DOHH2 (cell line): ENCODE data around the gene HCN2.

Experiments
- H3F3A ChIP-seq: fragments of 200-600 bp; sonication (generic), shearing (Covaris generic); 2 replicates; pipeline ENCODE4 v1.6.0; 2016; ENCODE audit warnings: antibody characterized with exemption, mild to moderate bottlenecking; ENCODE audit not compliant: control insufficient read depth, insufficient read depth
- H3K27ac ChIP-seq: fragments of 200-600 bp; sonication (generic); 2 replicates; pipeline ENCODE4 v1.5.1; 2014; ENCODE audit warnings: low read depth, mild to moderate bottlenecking, low read length, moderate library complexity
- H3K27me3 ChIP-seq: fragments of 200-600 bp; sonication (generic); 2 replicates; pipeline ENCODE4 v1.6.1; 2014; ENCODE audit warnings: mild to moderate bottlenecking, low read length, mixed read lengths; ENCODE audit not compliant: control insufficient read depth
- H3K36me3 ChIP-seq: fragments of 200-600 bp; sonication (generic); 2 replicates; pipeline ENCODE4 v1.6.1; 2014; ENCODE audit warnings: mild to moderate bottlenecking, low read length, moderate library complexity, mixed read lengths; ENCODE audit not compliant: control insufficient read depth
- H3K4me1 ChIP-seq: fragments of 200-600 bp; sonication (generic); 2 replicates; pipeline ENCODE4 v1.6.1; 2014; ENCODE audit warnings: mild to moderate bottlenecking, low read length, mixed read lengths; ENCODE audit not compliant: control insufficient read depth
- H3K4me2 ChIP-seq: fragments of 200-600 bp; sonication (generic); 2 replicates; pipeline ENCODE4 v1.6.0; 2014; ENCODE audit warnings: mild to moderate bottlenecking, low read length, moderate library complexity
- H3K4me3 ChIP-seq: fragments of 200-600 bp; sonication (generic); 2 replicates; pipeline ENCODE4 v1.5.1; 2014; ENCODE audit warnings: mild to moderate bottlenecking, low read length, mixed read lengths
- H3K79me2 ChIP-seq: fragments of 200-600 bp; sonication (generic); 2 replicates; pipeline ENCODE4 v1.6.1; 2014; ENCODE audit warnings: mild to moderate bottlenecking, low read length, mixed read lengths; ENCODE audit not compliant: control insufficient read depth
- H3K9me2 ChIP-seq: fragments of 200-600 bp; sonication (generic); replicated peaks from 2 replicates; pipeline ENCODE4 v1.6.1; 2014; ENCODE audit warnings: mild to moderate bottlenecking, low read length, mixed read lengths; ENCODE audit not compliant: control insufficient read depth
- H3K9me3 ChIP-seq: fragments of 200-600 bp; sonication (generic); 2 replicates; pipeline ENCODE4 v1.6.1; 2014; ENCODE audit warnings: antibody characterized with exemption, low read length, mixed read lengths; ENCODE audit not compliant: control insufficient read depth, insufficient read depth
- H4K20me1 ChIP-seq: fragments of 200-600 bp; sonication (generic); 2 replicates; pipeline ENCODE4 v1.6.0; 2014; ENCODE audit warnings: low read depth, mild to moderate bottlenecking, antibody characterized with exemption, low read length, moderate library complexity; ENCODE audit not compliant: control insufficient read depth, insufficient read depth
- CTCF ChIP-seq: fragments of 200-600 bp; sonication (generic); IDR thresholded peaks from one replicate; pipeline ENCODE4 v1.5.1; 2014; ENCODE audit warnings: antibody characterized with exemption, mild to moderate bottlenecking, low read depth, low read length; ENCODE audit not compliant: poor library complexity, severe bottlenecking
- EZH2phosphoT487 ChIP-seq: fragments of 200-600 bp; sonication (generic); IDR thresholded peaks from 2 replicates; pipeline ENCODE4 v1.6.1; 2017; ENCODE audit warnings: borderline replicate concordance, mild to moderate bottlenecking, antibody characterized with exemption, low read length, moderate library complexity, mixed read lengths

HCN2 gene

DNA sequence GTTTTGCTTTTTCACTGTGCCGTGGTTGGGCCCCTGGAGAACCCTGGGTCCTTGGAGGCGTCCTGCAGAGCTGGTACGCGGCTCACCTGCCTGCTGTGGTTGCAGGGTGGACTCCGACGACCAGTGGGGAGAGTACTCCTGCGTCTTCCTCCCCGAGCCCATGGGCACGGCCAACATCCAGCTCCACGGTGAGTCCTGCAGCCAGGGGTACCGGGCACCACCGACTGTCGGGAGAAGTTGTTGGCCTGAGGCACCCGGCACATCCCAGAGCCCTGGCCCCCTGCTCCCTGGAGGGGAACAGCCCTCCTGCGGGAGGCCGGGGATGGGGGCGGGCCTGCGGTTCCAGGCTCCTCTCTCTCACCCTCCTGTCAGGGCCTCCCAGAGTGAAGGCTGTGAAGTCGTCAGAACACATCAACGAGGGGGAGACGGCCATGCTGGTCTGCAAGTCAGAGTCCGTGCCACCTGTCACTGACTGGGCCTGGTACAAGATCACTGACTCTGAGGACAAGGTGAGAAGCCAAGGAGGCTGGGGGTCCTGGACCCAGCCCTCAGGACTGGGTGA lies 9.3 kb upstream of the HCN2 start:
- Histone ChIP-seq H3K79me2 (peaks cover 51% of the 10 kb centered on the region), H3K4me2 (no peak overlapping the region), H3K4me3 (no peak overlapping the region), H3K27me3 (no peaks in the 10 kb centered on the region), H3K4me1 (no peaks in the 10 kb centered on the region), H4K20me1 (peaks cover 13% of the 10 kb centered on the region), H3F3A (no peaks in the 10 kb centered on the region), H3K9me3 (no peaks in the 10 kb centered on the region), H3K27ac (no peak overlapping the region), H3K36me3 (peaks cover 58% of the 10 kb centered on the region), H3K9me2 (no peaks in the 10 kb centered on the region)
- TF ChIP-seq CTCF (no peak), EZH2phosphoT487 (no peak)

DNA sequence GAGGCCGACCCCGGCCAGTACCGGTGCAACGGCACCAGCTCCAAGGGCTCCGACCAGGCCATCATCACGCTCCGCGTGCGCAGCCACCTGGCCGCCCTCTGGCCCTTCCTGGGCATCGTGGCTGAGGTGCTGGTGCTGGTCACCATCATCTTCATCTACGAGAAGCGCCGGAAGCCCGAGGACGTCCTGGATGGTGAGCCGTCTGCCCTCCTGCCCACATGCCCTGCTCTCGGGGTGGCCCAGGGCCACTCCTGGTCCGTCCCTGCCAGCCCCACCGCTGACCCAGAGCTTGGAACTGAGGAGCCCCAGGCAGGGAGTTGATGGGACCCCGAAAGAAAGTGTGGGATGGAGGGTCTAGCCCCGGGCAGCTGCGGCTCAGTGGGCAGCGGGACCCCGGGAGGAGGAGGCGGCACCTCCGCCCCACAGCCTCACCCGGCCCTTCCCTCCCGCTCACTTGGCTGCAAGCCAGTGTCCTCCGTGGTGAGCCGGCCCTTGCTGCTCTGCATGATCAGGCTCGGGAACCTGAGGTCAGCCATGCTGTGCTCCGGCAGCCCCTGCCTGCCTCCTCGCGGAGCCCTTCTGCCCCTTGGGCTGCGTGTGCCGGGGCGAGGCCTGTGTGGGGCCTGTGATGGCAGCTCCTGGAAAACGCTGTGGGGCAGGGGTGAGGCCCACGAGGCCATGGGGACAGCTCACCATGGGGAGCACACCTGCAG lies 8.1 kb upstream of the HCN2 start:
- H3K36me3 ChIP-seq, result peaks cover 50% of the 10 kb centered on the region
- H4K20me1 ChIP-seq, result peaks cover 12% of the 10 kb centered on the region
- H3K79me2 ChIP-seq, result peaks cover 39% of the 10 kb centered on the region
- H3K27ac ChIP-seq, result no peak overlapping the region
- no peaks in the 10 kb centered on the region for H3K27me3 ChIP-seq
- H3F3A ChIP-seq, result no peaks in the 10 kb centered on the region
- no peak overlapping the region for H3K4me2 ChIP-seq
- no peaks in the 10 kb centered on the region for H3K9me3 ChIP-seq
- TF ChIP-seq CTCF (no peak), EZH2phosphoT487 (no peak)
- no peak overlapping the region for H3K4me3 ChIP-seq
- no peaks in the 10 kb centered on the region for H3K9me2 ChIP-seq
- H3K4me1 ChIP-seq, result no peaks in the 10 kb centered on the region

GRCh38 chr19:582497-583197 lies 7.0 kb upstream of the HCN2 start:
- H3K4me1 ChIP-seq, result no peaks in the 10 kb centered on the region
- H3K27ac ChIP-seq, result no peak overlapping the region
- no peaks in the 10 kb centered on the region for H3K9me2 ChIP-seq
- no peaks in the 10 kb centered on the region for H3F3A ChIP-seq
- peaks cover 6% of the 10 kb centered on the region; the same call in 1 of the 2 replicates for H4K20me1 ChIP-seq
- no peak overlapping the region for H3K4me3 ChIP-seq
- TF ChIP-seq EZH2phosphoT487, result no peak
- no peak for TF ChIP-seq CTCF
- peaks cover 41% of the 10 kb centered on the region for H3K36me3 ChIP-seq
- H3K79me2 ChIP-seq, result peaks cover 28% of the 10 kb centered on the region
- no peaks in the 10 kb centered on the region for H3K9me3 ChIP-seq
- H3K4me2 ChIP-seq, result no peak overlapping the region
- no peaks in the 10 kb centered on the region for H3K27me3 ChIP-seq
